ENCODE measurements around the gene BRICD5. TPM values are rescaled to one million over a fixed set of nuclear protein-coding genes. Genes with fewer than 3 reads are reported as not detected.

Gene BRICD5
- total RNA-seq, 1 donor = 2.4 TPM

- no peak overlapping the region for H3K4me3 ChIP-seq (ENCODE audit: low read depth, low read length)
- DNase-seq (ENCODE audit: low read depth) = no peak
- TF ChIP-seq CTCF (IDR thresholded peaks at IDR 0.05; ENCODE audit: insufficient read depth, low read length) = no peak
These were observed 16.3 kb upstream of the BRICD5 start for GRCh38 chr16:2226918-2227317.

- no peak overlapping the region for H3K4me3 ChIP-seq (ENCODE audit: low read depth, low read length)
- TF ChIP-seq CTCF (IDR thresholded peaks at IDR 0.05; ENCODE audit: insufficient read depth, low read length) = no peak
- DNase-seq (ENCODE audit: low read depth) = no peak
These were observed 15.7 kb upstream of the BRICD5 start for GRCh38 chr16:2226245-2226793.

GRCh38 chr16:2223942-2224486 lies 13.4 kb upstream of the BRICD5 start:
- peak; percentile 30 for TF ChIP-seq CTCF (IDR thresholded peaks at IDR 0.05; ENCODE audit: insufficient read depth, low read length)
- DNase-seq (ENCODE audit: low read depth) = peak; percentile 59
- peak overlapping the region; percentile 90 for H3K4me3 ChIP-seq (ENCODE audit: low read depth, low read length)

GRCh38 chr16:2223221-2223941 lies 12.7 kb upstream of the BRICD5 start, which contains the start of gene E4F1:
Gene E4F1 (plus strand): TSS chr16:2223591. CDS start chr16:2223614, 23 bp downstream.
- H3K4me3 ChIP-seq (ENCODE audit: low read depth, low read length) = peak within 1 kb of the TSS; percentile 90
- no peak for TF ChIP-seq CTCF (IDR thresholded peaks at IDR 0.05; ENCODE audit: insufficient read depth, low read length)
- peak; percentile 99 for DNase-seq (ENCODE audit: low read depth)

- H3K4me3 ChIP-seq (ENCODE audit: low read depth, low read length) = no peak overlapping the region
- TF ChIP-seq CTCF (IDR thresholded peaks at IDR 0.05; ENCODE audit: insufficient read depth, low read length) = no peak
- DNase-seq (ENCODE audit: low read depth) = no peak
These were observed 5.7 kb upstream of the BRICD5 start for GRCh38 chr16:2216330-2216729.

GRCh38 chr16:2214719-2214968 lies 4.0 kb upstream of the BRICD5 start, which contains the start of gene PGP:
Gene PGP (minus strand): TSS chr16:2214840. CDS start chr16:2214777, 63 bp downstream.
- peak within 1 kb of the TSS; percentile 80 for H3K4me3 ChIP-seq (ENCODE audit: low read depth, low read length)
- no peak for TF ChIP-seq CTCF (IDR thresholded peaks at IDR 0.05; ENCODE audit: insufficient read depth, low read length)
- no peak for DNase-seq (ENCODE audit: low read depth)
